HepG2 (cell line): Measurements from ENCODE around the gene ZNF575. TPM values are rescaled to one million over a fixed set of nuclear protein-coding genes. Genes with fewer than 3 reads are reported as not detected.
A peak's percentile ranks its signal among the peaks of the same experiment; 100 is the strongest.

ENCODE experiments used
- AHR ChIP-seq: IDR thresholded peaks from 2 replicates; pipeline ENCODE4 v1.6.1; 2018; ENCODE audit warnings: missing genetic modification reagents, missing compliant biosample characterization
- HDAC1 ChIP-seq: sonication (generic); formaldehyde crosslinking; IDR thresholded peaks from 2 replicates; pipeline ENCODE4 v1.5.1; 2020; ENCODE audit warnings: mild to moderate bottlenecking, missing genetic modification reagents
- LBX2 ChIP-seq: sonication (generic); formaldehyde crosslinking; IDR thresholded peaks from 2 replicates; pipeline ENCODE4 v1.5.0; 2020; ENCODE audit warnings: missing genetic modification reagents, mild to moderate bottlenecking, borderline replicate concordance
- MEIS1 ChIP-seq: sonication (generic); formaldehyde crosslinking; IDR thresholded peaks from 2 replicates; pipeline ENCODE4 v1.9.0; 2021; ENCODE audit warnings: mild to moderate bottlenecking, missing genetic modification reagents, moderate library complexity, borderline replicate concordance
- NRL ChIP-seq: sonication (generic); formaldehyde crosslinking; IDR thresholded peaks from 2 replicates; pipeline ENCODE4 v1.5.0; 2020; ENCODE audit warnings: missing genetic modification reagents, mild to moderate bottlenecking, moderate library complexity, borderline replicate concordance
- SIN3B ChIP-seq: fragments of 150-350 bp; IDR thresholded peaks from 2 replicates; pipeline ENCODE4 v1.6.1; 2014; ENCODE audit warnings: low read length
- SRY ChIP-seq: sonication (generic); formaldehyde crosslinking; IDR thresholded peaks from 2 replicates; pipeline ENCODE4 v1.8.0; 2022; ENCODE audit warnings: mild to moderate bottlenecking, missing genetic modification reagents
- TFDP2 ChIP-seq: sonication (generic); formaldehyde crosslinking; IDR thresholded peaks from 2 replicates; pipeline ENCODE4 v1.4.0; 2020; ENCODE audit warnings: missing genetic modification reagents
- UBTF ChIP-seq: sonication (generic); formaldehyde crosslinking; IDR thresholded peaks from 2 replicates; pipeline ENCODE4 v1.4.0; 2020; ENCODE audit warnings: mild to moderate bottlenecking, missing genetic modification reagents
- ZMYM4 ChIP-seq: sonication (generic); formaldehyde crosslinking; IDR thresholded peaks from 2 replicates; pipeline ENCODE4 v1.8.1; 2023; ENCODE audit warnings: mild to moderate bottlenecking, missing genetic modification reagents
- ZNF335 ChIP-seq: sonication (generic); formaldehyde crosslinking; IDR thresholded peaks from 2 replicates; pipeline ENCODE4 v1.4.0; 2020; ENCODE audit warnings: missing genetic modification reagents
- ZNF580 ChIP-seq: IDR thresholded peaks from 2 replicates; pipeline ENCODE4 v1.6.1; 2016; ENCODE audit warnings: low read depth, borderline replicate concordance
- ZNF614 ChIP-seq: IDR thresholded peaks from 2 replicates; pipeline ENCODE4 v1.6.1; 2018; ENCODE audit warnings: missing biosample characterization, missing genetic modification reagents, inconsistent platforms, borderline replicate concordance
- polyA plus RNA-seq, 8 experiments: library from polyadenylated mRNA; depleted of rRNA in 3 of 8; stranded (reverse) in 7 of 8; unstranded in 1 of 8; fragments of >200 nt; fragmentation: Illumina TruSeq in 4 of 8; extraction: Trizol in 4 of 8; gene quantifications; 2 replicates each; pipeline versions ENCODE4 v1.2.1 to v1.2.3, GENCODE V29; 2011 to 2016; ENCODE audit warnings: low read depth in 4 of 8, missing spikeins in 1 of 8, mixed read lengths in 1 of 8; ENCODE audit not compliant: insufficient read depth in 1 of 8
- total RNA-seq, 5 experiments: library from RNA; depleted of rRNA; stranded (reverse); fragments of >200 nt; fragmentation: Illumina TruSeq; extraction: Trizol; gene quantifications; 2 replicates each; pipeline ENCODE4 v1.2.3, GENCODE V29; 2016; ENCODE audit warnings: low read depth in 1 of 5
- TF ChIP-seq, protein P1 (sequence below): IDR thresholded peaks from 2 replicates; pipeline ENCODE4 v1.6.1; 2018; ENCODE audit warnings: missing genetic modification reagents, mild to moderate bottlenecking, missing compliant biosample characterization
- TF ChIP-seq, protein P2 (sequence below): IDR thresholded peaks from 2 replicates; pipeline ENCODE4 v1.4.0; 2020; ENCODE audit warnings: mild to moderate bottlenecking, missing genetic modification reagents

Gene ZNF575
- total and polyA plus RNA-seq, 2 of the 13 experiments (the other 11 are each of a cell fraction or from before 2014, with no cell fraction given), result 0.17 to 0.27 TPM

DNA sequence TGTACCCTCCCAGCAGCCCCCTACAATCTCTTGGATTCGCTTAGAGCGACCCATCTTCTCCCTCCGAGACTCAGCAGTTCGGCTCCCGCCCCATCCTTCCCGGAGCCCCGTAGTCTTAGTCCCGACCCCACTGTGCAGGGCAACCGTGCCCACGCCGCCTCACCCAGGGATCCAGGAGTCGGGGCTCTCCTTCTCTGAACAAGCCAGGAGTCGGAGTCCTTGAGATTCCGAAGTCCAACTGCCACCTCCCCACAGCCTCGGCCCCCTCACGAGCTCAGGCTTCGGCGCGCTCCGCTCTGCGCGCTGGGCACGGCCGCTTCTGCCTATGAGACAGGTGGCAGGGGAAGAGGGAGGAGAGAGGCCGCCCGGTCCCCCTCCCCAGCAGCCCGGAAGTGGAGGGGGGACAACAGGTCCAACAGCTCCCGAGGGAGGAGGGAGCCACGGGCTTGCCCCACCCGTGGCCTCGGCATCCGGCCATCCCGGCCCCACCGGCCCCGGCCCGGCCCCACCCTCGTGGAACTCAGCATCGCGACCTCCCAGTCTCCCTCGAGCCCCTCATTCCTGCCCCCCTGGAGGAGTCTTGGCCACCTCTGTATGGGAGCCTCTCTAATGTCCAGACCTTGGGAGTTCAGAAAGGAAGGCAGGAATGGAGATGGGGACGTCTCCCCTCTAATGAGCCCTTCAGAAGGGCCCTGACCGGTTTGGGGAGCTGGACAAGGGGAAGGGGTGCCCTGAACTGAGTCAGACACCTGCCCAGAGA lies 28.4 kb upstream of the ZNF575 start, which contains the start of gene PHLDB3 (continued):
- 0 out of 2 replicates have a peak, but pooled peaks have one; percentile 49 for TF ChIP-seq SRY (CRISPR knock-in tag)
- no peak for TF ChIP-seq TFDP2
- no peak for TF ChIP-seq MEIS1 (CRISPR knock-in tag)
- TF ChIP-seq NRL (CRISPR knock-in tag), result 0 out of 2 replicates have a peak, but pooled peaks have one; percentile 11
- 0 out of 2 replicates have a peak, but pooled peaks have one; percentile 20 for TF ChIP-seq ZNF580
- TF ChIP-seq AHR (CRISPR knock-in tag), result no peak
- peak; percentile 72 for TF ChIP-seq HDAC1 (CRISPR knock-in tag)
- TF ChIP-seq LBX2 (CRISPR knock-in tag), result no peak
- TF ChIP-seq ZMYM4 (CRISPR knock-in tag), result 0 out of 2 replicates have a peak, but pooled peaks have one; percentile 3
- TF ChIP-seq, protein P1, sequence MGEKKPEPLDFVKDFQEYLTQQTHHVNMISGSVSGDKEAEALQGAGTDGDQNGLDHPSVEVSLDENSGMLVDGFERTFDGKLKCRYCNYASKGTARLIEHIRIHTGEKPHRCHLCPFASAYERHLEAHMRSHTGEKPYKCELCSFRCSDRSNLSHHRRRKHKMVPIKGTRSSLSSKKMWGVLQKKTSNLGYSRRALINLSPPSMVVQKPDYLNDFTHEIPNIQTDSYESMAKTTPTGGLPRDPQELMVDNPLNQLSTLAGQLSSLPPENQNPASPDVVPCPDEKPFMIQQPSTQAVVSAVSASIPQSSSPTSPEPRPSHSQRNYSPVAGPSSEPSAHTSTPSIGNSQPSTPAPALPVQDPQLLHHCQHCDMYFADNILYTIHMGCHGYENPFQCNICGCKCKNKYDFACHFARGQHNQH (CRISPR knock-in tag), result peak; percentile 13; the same call in 1 of the 2 replicates
- TF ChIP-seq UBTF, result peak; percentile 50; the same call in 1 of the 2 replicates
- 0 out of 2 replicates have a peak, but pooled peaks have one; percentile 2 for TF ChIP-seq ZNF614
- TF ChIP-seq, protein P2, sequence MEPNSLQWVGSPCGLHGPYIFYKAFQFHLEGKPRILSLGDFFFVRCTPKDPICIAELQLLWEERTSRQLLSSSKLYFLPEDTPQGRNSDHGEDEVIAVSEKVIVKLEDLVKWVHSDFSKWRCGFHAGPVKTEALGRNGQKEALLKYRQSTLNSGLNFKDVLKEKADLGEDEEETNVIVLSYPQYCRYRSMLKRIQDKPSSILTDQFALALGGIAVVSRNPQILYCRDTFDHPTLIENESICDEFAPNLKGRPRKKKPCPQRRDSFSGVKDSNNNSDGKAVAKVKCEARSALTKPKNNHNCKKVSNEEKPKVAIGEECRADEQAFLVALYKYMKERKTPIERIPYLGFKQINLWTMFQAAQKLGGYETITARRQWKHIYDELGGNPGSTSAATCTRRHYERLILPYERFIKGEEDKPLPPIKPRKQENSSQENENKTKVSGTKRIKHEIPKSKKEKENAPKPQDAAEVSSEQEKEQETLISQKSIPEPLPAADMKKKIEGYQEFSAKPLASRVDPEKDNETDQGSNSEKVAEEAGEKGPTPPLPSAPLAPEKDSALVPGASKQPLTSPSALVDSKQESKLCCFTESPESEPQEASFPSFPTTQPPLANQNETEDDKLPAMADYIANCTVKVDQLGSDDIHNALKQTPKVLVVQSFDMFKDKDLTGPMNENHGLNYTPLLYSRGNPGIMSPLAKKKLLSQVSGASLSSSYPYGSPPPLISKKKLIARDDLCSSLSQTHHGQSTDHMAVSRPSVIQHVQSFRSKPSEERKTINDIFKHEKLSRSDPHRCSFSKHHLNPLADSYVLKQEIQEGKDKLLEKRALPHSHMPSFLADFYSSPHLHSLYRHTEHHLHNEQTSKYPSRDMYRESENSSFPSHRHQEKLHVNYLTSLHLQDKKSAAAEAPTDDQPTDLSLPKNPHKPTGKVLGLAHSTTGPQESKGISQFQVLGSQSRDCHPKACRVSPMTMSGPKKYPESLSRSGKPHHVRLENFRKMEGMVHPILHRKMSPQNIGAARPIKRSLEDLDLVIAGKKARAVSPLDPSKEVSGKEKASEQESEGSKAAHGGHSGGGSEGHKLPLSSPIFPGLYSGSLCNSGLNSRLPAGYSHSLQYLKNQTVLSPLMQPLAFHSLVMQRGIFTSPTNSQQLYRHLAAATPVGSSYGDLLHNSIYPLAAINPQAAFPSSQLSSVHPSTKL (CRISPR knock-in tag), result no peak
- 0 out of 2 replicates have a peak, but pooled peaks have one; percentile 14 for TF ChIP-seq ZNF335 (CRISPR knock-in tag)
- no peak for TF ChIP-seq SIN3B
